ENCODE measurements around the gene MISP3. TPM values are rescaled to one million over a fixed set of nuclear protein-coding genes. Genes with fewer than 3 reads are reported as not detected.

MISP3 gene
- polyA plus RNA-seq, 1 donor (not counting 4 experiments of a cell fraction or from before 2014, with no cell fraction given), result 0.79 TPM

DNA sequence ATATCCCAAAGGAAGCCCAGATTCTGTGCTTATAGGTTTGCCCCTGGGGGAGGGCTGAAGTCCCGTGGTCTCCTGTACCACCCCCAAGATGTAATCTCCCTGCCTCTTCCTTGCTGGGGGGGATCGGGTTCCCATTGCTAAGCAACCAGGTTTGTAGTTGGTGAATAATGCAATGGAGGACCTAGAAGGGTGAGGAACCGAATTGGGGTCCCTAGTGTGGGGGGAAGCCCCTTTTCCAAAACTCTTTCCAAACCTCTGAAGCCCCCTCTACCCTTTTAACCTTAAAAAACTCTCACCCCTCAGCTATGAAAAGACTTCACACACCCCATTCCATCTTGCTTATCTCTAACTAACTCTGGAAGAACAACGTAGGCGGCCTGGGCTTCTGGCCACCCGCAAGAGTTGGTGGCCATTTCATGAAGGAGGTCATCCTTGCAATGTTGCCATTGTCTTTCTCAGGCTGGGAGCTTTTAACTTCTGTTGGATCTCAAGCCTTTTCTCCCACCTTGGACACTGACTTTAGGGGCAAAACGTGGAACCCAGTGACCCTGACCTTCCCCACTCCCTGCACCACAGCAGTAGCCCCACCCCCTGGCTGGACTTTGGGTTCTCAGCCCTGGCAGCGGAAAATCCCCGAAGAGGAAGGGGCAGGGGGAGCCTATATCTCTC is 11.4 kb upstream of the MISP3 start:
- FAIRE-seq (no peak), DNase-seq (ENCODE audit: low read depth, low spot score) (no peak)
- H3K9me3 ChIP-seq (ENCODE audit: control insufficient read depth, low read depth, low read length), result no peaks in the 10 kb centered on the region
- H3K9ac ChIP-seq (ENCODE audit: control insufficient read depth, extremely low read depth, insufficient read depth, low read length), result no peak overlapping the region
- H3K79me2 ChIP-seq (ENCODE audit: control insufficient read depth, insufficient read depth, low read length), result no peaks in the 10 kb centered on the region
- no peak overlapping the region for H2AFZ ChIP-seq (ENCODE audit: control insufficient read depth, low read length)
- H3K4me3 ChIP-seq (ENCODE audit: control insufficient read depth in 2 of 3, extremely low read depth in 1 of 3, insufficient read depth in 2 of 3, low read depth in 1 of 3, low read length in 3 of 3), result no peak overlapping the region
- dilution Hi-C loops (cut with MboI; ENCODE audit: extremely low pct_ligation_motif_present, low sequenced_read_pairs), result no loop called here
- H3K27me3 ChIP-seq (ENCODE audit: control insufficient read depth, extremely low read depth, insufficient read depth, low read length), result peaks cover 38% of the 10 kb centered on the region
- no peak overlapping the region for H3K4me2 ChIP-seq (ENCODE audit: control insufficient read depth, extremely low read depth, insufficient read depth, low read depth, low read length)
- no peaks in the 10 kb centered on the region for H4K20me1 ChIP-seq (ENCODE audit: control insufficient read depth, extremely low read depth, insufficient read depth, low read length)
- TF ChIP-seq, protein P1, sequence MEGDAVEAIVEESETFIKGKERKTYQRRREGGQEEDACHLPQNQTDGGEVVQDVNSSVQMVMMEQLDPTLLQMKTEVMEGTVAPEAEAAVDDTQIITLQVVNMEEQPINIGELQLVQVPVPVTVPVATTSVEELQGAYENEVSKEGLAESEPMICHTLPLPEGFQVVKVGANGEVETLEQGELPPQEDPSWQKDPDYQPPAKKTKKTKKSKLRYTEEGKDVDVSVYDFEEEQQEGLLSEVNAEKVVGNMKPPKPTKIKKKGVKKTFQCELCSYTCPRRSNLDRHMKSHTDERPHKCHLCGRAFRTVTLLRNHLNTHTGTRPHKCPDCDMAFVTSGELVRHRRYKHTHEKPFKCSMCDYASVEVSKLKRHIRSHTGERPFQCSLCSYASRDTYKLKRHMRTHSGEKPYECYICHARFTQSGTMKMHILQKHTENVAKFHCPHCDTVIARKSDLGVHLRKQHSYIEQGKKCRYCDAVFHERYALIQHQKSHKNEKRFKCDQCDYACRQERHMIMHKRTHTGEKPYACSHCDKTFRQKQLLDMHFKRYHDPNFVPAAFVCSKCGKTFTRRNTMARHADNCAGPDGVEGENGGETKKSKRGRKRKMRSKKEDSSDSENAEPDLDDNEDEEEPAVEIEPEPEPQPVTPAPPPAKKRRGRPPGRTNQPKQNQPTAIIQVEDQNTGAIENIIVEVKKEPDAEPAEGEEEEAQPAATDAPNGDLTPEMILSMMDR (optimal IDR thresholded peaks at IDR 0.05 in 1 of 3, IDR thresholded peaks at IDR 0.05 in 1 of 3, conservative IDR thresholded peaks at IDR 0.05 in 1 of 3; ENCODE audit: extremely low read depth in 1 of 3, insufficient read depth in 2 of 3, low read length in 3 of 3), result no peak
- no peak for TF ChIP-seq EZH2 (IDR thresholded peaks at IDR 0.05; ENCODE audit: low read length)
- no peaks in the 10 kb centered on the region for H3K36me3 ChIP-seq (ENCODE audit: control insufficient read depth in 2 of 2, extremely low read depth in 1 of 2, insufficient read depth in 2 of 2, low read length in 2 of 2)
- no peaks in the 10 kb centered on the region for H3K9me1 ChIP-seq (ENCODE audit: control insufficient read depth, extremely low read depth, insufficient read depth, low read length)
- H3K4me1 ChIP-seq (ENCODE audit: control insufficient read depth, extremely low read depth, insufficient read depth, low read length), result no peaks in the 10 kb centered on the region
- H3K27ac ChIP-seq (ENCODE audit: control insufficient read depth, insufficient read depth, low read length), result no peak overlapping the region

DNA sequence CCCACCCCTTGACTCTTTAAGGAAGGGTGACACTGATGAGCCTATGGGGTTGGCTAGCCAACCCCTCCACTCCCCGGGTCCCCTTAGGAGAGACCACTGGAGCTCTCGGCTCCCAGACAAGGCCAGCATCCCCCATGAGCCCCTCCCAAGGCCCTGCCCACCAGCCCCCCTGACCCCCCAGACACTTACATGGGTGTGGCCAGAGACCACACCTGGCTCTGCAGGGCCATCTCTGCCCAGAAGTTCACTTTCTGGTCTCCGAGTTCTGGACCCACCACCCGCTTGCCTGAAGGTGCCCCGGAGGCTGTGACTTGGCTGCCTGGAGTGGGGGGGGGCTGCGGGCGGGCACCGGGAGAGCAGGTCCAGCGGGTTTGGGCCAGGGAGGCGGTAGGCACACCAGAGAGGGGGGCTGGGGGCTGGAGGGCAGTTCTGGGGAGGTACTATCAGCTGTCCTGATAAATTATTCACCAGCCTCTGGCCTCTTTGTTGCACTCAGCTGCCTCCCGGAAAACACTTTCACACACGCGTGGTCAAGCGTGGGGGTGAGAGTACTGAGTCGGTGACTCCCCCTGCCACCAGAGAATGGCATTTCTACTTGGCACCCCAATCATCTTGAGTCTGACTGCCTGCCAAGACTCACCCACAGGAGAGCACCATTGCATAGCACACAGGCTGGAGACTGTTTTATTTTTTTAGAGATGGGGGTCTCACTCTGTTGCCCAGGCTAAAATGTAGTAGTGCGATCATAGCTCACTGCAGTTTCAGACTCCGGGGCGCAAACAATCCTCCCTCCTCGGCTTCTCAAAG is 10.6 kb upstream of the MISP3 start, which contains the start of gene PALM3:
Gene PALM3, minus strand, starts transcription at position 326 of the 807 bp plus-strand sequence. Its CDS starts 96 bp downstream, at position 230.
- no peak within 1 kb of the TSS for H3K9ac ChIP-seq (ENCODE audit: control insufficient read depth, extremely low read depth, insufficient read depth, low read length)
- no peaks in the 10 kb centered on the region for H4K20me1 ChIP-seq (ENCODE audit: control insufficient read depth, extremely low read depth, insufficient read depth, low read length)
- no peak within 1 kb of the TSS for H2AFZ ChIP-seq (ENCODE audit: control insufficient read depth, low read length)
- H3K4me2 ChIP-seq (ENCODE audit: control insufficient read depth, extremely low read depth, insufficient read depth, low read depth, low read length), result no peak within 1 kb of the TSS
- no peaks in the 10 kb centered on the region for H3K79me2 ChIP-seq (ENCODE audit: control insufficient read depth, insufficient read depth, low read length)
- no peak for TF ChIP-seq EZH2 (IDR thresholded peaks at IDR 0.05; ENCODE audit: low read length)
- TF ChIP-seq, protein P1 (optimal IDR thresholded peaks at IDR 0.05 in 1 of 3, IDR thresholded peaks at IDR 0.05 in 1 of 3, conservative IDR thresholded peaks at IDR 0.05 in 1 of 3; ENCODE audit: extremely low read depth in 1 of 3, insufficient read depth in 2 of 3, low read length in 3 of 3), result no peak
- DNase-seq (ENCODE audit: low read depth, low spot score) (no peak), FAIRE-seq (no peak)
- no peak within 1 kb of the TSS for H3K4me3 ChIP-seq (ENCODE audit: control insufficient read depth in 2 of 3, extremely low read depth in 1 of 3, insufficient read depth in 2 of 3, low read depth in 1 of 3, low read length in 3 of 3)
- dilution Hi-C loops (cut with MboI; ENCODE audit: extremely low pct_ligation_motif_present, low sequenced_read_pairs), result no loop called here
- H3K9me1 ChIP-seq (ENCODE audit: control insufficient read depth, extremely low read depth, insufficient read depth, low read length), result no peaks in the 10 kb centered on the region
- H3K9me3 ChIP-seq (ENCODE audit: control insufficient read depth, low read depth, low read length), result no peaks in the 10 kb centered on the region
- no peak within 1 kb of the TSS for H3K27ac ChIP-seq (ENCODE audit: control insufficient read depth, insufficient read depth, low read length)
- H3K36me3 ChIP-seq (ENCODE audit: control insufficient read depth in 2 of 2, extremely low read depth in 1 of 2, insufficient read depth in 2 of 2, low read length in 2 of 2), result no peaks in the 10 kb centered on the region
- H3K4me1 ChIP-seq (ENCODE audit: control insufficient read depth, extremely low read depth, insufficient read depth, low read length), result no peaks in the 10 kb centered on the region
- peaks cover 30% of the 10 kb centered on the region for H3K27me3 ChIP-seq (ENCODE audit: control insufficient read depth, extremely low read depth, insufficient read depth, low read length)
